ENCODE data around the gene ANKRD52.
"Not testable (repeated sequence)": the region's sequence is repeated elsewhere in the genome, so short reads cannot be mapped to it uniquely, and the experiment has no call there.

The ANKRD52 gene

GRCh38 chr12:56205445-56205844 lies 52.7 kb downstream of the ANKRD52 start:
- no peak for DNase-seq

DNA sequence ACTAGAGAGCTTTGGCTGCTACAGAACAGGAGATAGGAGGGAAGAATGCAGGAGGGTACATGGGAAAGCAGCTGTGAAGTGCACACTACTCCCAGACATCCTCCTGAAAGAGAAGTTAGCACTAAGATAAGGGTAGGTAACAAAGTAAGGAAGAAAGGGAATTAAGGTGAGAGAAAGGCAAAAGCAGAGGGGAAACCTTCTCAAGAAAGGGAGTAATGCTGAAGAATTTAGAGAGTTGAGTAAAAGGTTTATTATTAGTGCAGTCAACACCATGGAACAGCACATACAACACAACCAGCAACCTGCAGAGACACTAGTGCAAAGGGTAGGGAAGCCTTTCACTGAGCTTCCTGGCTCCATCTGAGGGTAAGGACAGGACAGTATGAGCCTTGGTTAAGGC lies 53.9 kb downstream of the ANKRD52 start:
- no peak for DNase-seq

DNA sequence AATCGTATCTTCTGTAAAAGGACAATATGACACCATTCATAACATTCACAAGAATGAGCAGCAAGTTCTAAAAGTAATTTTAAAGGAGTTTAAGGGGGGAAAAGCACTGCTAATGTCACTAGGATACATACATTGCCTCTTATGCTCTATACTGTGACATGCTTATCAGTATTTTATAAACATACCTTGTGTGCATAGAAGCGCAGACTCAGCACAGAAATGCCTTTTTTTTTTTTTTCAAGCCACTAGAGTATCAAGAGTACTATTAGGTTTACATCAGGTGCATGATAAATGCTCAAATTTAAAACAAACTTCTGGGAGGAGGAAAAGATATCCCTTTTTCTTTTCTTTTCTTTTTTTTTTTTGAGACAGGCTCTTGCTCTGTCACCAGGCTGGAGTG lies 55.3 kb downstream of the ANKRD52 start:
- DNase-seq: no peak

GRCh38 chr12:56202366-56202765 lies 55.8 kb downstream of the ANKRD52 start:
- DNase-seq: no peak

GRCh38 chr12:56198836-56199235 lies 59.3 kb downstream of the ANKRD52 start:
- DNase-seq: no peak

DNA sequence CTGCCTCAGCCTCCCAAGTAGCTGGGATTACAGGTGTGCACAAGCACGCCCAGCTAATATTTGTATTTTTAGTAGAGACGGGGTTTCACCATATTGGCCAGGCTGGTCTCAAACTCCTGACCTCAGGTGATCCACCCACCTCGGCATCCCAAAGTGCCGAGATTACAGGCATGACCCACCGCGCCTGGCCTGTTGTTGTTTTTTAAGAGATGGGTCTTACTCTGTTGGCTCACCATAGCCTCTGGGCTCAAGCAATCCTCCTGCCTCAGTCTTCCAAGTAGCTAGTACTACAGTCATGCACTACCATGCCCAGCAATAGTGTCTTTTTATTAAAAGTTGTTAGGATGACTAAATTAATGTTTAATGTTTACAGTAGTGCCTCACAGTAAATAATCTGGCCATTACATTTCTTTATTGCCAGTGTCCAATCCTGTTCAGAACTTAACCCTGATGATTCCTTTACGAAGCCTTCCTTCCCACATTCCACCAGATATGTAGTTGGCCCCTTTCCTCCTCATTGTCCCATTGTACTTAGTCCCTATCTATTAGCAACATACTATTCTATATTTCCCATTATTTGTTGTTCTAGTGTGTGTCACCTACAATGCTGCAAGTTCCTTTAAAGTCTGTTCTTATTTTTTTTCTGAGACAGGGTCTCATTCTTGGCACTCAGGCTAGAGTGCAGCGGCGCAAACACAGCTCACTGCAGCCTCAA lies 60.1 kb downstream of the ANKRD52 start:
- DNase-seq: no peak

- not testable (repeated sequence) for DNase-seq
Observed at GRCh38 chr12:56196818-56197550, 61.2 kb downstream of the ANKRD52 start.

DNA sequence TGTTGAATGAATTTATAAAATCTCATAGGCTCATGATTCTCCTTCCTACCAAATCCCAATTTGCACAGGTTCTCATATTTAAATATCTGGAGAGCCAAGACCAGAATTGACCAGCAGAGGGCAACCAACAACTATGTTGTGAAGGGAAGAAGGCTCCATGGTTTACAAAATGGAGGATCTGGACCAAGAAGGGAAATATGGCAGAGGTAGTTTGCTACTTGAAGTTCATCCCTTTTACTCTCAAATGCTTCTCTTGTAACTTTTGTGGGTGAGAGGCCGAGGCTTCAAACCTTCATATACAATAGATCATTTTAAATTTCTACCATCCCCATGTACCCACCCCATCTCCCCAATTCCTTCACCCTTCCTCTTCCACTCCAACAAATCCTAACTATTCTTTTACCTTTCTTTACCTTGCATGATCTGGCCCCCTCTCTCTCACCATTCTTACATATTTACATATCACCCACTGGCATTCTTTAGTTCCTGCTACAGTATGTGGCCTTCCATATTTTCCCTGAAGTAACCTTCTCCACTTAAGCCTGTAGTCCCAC lies 65.1 kb downstream of the ANKRD52 start:
- DNase-seq: peak; percentile 83

GRCh38 chr12:56192582-56192981 lies 65.6 kb downstream of the ANKRD52 start:
- no peak for DNase-seq

- no peak for DNase-seq
Observed at GRCh38 chr12:56190695-56191155, 67.5 kb downstream of the ANKRD52 start.

GRCh38 chr12:56189918-56190694 lies 68.1 kb downstream of the ANKRD52 start:
- peak; percentile 37 for DNase-seq

GRCh38 chr12:56189099-56189917 lies 68.9 kb downstream of the ANKRD52 start, which contains the start of gene SMARCC2:
Gene SMARCC2 (minus strand): TSS chr12:56189483. CDS start chr12:56189461, 22 bp downstream.
- DNase-seq: peak; percentile 82

- DNase-seq: no peak
Observed at GRCh38 chr12:56188778-56189098, 69.4 kb downstream of the ANKRD52 start.

GRCh38 chr12:56188131-56188777 lies 69.9 kb downstream of the ANKRD52 start:
- DNase-seq: no peak

Measured in NCI-H2081 treated with DMSO at 0.1 percent for 48 hours (cell line).